Hematopoietic multipotent progenitor cell (in vitro differentiated cells): Measurements from ENCODE around the gene LDAH. TPM values are rescaled to one million over a fixed set of nuclear protein-coding genes. Genes with fewer than 3 reads are reported as not detected.
"Not testable (repeated sequence)": the region's sequence is repeated elsewhere in the genome, so short reads cannot be mapped to it uniquely, and the experiment has no call there.

Experiments
- DNase-seq, 3 donors: peaks; one replicate each; pipeline ENCODE4 v3.0.0-alpha.2; 2011 to 2015; ENCODE audit warnings: low read depth in 2 of 3, low spot score in 2 of 3
- total RNA-seq: library from RNA; depleted of rRNA; stranded (reverse); fragments of >200 nt; gene quantifications from one replicate; pipeline ENCODE4 v1.2.3, GENCODE V29; 2012

LDAH gene
- 13.7 TPM for total RNA-seq

DNA sequence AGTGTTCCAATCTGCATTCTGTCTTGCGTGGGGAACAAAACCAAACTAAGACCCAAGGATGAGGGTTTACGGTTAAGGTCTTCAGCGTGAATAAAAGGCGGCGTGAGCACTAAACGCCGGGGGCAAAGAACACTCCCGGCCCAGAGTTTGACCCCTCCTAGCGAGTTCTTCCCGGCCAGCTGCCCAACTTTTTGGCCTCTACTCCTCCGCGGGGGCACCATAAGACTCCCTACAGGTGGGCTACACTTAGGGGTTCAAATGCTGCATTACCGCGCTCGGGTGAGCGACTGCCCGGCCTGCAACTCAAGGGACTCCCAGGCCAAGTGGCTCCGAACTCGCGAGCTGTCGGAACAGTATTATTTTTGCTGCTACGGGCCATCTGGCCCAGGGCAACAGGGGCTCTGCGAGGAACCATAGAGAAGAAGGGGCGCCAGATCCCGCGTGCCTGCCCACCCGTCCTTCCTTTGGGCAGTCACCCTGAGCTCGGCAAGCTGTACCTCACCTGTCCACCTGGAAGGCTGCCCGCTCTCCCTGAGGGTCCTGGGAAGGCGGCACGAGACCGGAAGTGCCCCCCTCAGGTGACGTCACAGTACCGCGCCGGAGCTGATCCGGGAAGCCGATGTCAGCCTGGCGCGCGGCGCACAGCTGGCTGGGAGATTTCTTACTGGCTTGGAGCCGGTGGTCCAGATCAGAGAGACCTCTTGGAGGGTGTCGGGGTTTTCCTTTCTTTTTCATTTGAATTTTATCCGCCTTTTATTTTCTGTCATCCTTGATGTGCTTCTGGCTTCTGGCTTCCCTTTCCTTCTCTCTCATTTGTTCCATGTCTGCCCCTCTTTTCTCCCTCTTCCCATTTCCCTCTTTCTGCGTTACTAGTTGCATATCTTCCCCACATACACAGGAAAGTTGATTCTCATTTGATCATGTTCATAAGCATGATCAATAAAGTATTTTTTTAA is at the start of gene LDAH:
LDAH (minus strand) TSS at position 567 of the 956 bp plus-strand sequence. CDS start 21,638 bp downstream, outside the sequence.
- peak; percentile 62 to 90 (median 90) for DNase-seq

DNA sequence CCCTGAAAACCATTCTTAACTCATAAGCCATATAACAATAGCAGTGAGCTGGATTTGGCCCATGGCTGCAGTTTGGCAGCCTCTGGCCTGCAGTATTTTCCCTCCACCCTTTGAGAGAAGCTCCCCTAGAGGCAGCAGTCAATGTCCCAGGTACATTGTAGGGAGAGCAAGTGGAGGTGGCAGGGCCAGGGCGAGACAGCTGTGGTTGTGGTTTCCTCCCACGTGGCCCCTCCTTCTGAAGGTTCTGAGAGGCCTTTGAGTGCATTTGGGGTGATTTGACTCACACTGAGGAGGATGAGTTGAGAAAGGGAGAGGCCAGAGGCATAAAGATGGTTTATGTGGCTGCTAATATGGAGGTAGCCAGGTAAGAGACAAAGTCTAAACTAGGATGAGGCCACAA is 45.5 kb upstream of the LDAH start:
- no peak for DNase-seq

DNA sequence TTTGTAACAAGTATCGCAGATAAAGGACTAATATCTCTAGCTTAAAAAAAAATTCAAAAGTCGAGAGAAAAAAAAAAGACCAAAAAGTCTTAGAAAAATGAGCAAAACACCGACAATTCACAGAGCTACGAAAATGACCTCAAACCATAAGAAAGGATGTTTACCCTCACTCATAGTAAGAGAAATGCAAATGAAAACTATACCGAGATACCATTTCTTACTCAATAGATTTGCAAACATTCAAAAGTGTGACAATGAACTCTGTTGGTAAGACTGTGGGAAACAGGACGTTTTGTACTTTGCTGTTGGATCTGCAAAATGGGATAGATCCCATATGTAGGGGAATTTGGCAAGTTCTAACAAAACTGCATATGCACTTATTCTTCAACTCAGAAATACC is 39.9 kb upstream of the LDAH start:
- no peak for DNase-seq

DNA sequence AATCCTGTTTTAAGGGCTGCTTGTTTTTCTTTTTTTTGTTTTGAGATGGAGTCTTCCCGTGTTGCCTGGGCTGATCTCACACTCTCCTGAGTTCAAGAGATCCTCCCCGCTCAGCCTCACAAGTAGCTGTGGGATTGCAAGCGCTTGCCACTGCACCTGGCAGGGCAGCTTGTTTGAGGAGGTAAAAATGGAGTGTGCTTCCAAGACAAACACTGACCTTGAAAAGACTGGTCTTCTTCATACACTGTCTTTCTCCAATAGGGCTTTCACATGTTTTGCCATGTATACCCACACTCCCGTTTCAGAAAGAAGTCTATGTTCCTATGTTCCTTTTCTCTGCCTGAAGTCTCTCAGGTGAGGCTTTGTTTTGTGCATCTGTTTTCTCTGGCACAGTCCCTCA is 32.6 kb upstream of the LDAH start:
- DNase-seq, result no peak

DNA sequence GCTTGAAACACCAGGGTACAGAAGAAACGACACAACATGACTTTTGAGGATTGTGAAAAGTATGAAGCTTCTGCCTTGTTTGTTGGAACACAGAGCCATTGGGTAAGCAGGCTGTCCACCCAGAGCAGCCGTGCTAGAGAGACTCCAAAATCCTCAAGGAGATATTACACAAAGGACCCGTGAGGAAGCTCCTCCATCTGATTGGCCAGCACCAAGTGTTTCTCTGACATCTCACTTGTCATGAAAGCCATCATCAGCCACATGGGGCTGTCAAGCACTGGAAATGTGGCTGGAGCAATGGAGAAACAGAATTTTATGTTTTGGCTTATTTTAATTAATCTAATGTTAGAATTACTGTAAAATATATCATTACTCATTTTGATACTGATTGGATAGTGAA is 29.8 kb upstream of the LDAH start:
- no peak for DNase-seq

DNA sequence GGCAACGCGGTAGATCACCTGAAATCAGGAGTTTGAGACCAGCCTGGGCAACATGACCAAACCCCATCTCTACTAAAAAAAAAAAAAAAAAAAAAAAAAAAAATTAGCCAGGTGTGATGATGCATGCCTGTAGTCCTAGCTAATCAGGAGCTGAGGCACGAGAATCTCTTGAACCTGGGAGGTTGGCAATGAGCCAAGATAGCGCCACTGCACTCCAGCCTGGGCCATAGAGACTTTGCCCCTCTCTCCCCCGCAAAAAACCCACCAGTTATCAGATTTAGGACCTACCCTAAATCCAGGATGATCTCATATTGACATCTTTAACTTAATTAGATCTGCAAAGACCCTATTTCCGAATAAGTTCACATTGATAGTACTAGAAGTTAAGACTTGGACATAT is 29.2 kb upstream of the LDAH start:
- DNase-seq, result no peak

DNA sequence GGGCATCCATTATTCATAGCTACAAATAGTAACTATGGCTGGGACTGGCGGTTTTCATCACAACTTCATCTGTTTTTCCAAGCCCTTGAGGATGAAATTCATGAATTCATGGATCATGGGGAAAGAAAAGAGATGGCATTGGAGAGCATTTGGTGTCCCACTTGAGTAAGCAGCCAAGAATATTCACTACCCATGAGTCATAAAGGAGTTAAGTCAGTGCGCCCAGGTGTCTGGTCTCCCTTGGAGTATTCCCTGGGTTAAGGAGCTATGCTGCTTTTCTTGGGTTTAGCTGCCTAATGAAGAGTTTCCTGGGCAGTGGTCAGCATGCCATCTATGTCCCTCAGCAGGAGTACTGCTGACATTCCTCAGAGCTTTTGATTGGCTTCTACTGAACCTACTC is 21.3 kb upstream of the LDAH start:
- no peak for DNase-seq

DNA sequence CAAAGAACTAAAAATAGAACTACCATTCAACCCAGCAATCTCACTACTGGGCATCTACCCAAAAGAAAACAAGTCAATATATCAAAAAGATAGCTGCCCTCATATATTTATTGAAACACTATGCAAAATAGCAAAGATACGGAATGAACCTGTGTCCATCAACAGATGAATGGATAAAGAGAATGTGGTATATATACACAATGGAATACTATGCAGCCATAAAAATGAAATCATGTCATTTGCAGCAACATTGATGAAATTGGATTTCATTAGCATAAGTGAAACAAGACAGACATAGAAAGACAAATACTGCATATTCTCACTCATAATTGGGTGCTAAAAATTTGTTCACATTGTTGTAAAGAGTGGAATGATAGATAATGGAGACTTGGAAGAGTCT is 16.2 kb upstream of the LDAH start:
- DNase-seq, result no peak

DNA sequence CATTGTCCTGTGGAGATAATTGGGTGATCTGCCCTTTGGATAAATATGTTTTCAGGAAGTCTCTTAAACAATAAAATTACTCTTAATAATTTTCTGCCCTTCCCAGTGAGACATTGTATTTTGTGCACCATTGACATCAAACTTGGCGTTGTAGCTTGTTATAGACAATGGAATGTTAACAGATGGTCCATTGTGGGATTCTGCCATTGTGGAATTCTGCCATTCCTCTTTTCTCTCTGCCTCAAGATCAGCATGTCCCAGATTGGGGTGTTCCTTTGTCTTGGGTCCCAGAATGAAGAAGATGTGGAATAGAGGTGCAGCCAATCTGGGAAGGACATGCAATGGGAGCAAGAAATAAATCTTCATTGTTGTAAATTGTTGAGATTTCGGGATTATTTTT is 15.1 kb upstream of the LDAH start:
- no peak for DNase-seq

DNA sequence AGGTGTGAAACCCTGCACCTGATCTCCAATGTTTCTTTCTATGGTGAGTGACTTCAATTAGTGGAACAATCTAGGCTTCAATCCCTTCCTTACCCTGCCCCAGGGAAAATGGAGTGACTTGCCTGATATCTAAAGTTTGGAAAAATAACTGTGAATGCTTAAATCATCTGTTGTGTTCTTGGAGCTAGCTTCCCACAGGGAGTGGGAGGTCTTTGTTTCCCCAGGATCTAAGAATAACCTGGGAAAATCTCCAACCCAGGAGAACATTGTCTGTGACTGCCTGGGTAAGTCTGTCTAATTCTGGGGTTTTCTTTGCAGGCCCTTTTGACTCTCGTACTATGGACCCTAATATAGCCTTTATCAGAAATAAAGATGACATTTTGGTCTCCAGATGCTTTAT is 13.6 kb upstream of the LDAH start:
- DNase-seq, result no peak

DNA sequence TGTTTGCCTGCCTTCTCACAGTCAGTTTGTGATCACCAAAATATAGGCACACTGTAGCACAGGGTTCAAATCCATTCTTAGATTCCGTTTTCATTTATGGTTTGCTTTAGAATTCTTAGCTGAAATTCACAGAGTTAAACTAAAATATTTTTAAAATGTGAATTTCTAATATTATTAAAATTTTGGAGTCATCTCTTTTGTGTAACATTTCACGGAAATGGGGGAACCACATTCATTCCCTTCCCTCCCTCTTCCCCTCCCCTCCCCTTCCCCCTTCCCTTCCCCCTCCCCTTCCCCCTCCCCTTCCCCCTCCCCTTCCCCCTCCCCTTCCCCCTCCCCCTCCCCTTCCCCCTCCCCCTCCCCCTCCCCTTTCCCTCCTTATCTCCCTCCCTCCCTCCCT is 11.4 kb upstream of the LDAH start:
- DNase-seq, result no peak

DNA sequence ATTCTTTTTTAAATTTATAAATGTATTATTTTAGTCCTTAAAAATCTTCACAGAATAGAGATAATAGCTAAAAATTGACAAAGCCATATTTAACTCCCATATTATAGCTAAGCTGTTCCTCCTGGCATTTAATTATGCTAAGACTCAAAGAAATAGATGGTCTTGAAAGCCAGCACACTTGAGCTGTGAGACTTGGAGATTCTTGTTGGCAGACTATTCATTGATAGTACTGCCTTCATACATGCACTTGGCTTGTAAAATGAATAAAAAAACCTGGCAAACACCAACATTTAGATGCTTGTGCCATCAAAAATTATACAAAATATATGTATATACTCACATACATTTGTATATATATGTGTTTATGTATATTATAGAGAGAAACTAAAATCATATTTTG is 9.7 kb upstream of the LDAH start:
- no peak for DNase-seq

DNA sequence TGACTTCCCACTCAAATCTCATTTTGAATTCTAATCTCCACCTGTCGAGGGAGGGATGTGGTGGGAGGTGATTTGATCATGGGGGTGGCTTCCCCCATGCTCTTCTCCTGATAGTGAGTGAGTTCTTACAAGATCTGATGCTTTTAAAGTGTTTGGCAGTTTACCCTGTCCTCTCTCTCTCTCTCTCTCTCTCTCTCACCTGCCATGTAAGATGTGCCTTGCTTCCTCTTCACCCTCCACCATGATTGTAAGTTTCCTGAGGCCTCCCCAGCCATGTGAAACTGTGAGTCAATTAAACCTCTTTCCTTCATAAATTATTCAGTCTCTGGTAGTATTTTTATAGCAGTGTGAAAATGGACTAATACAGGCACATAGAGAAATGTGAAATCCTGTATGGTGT is 7.0 kb upstream of the LDAH start:
- DNase-seq, result no peak

DNA sequence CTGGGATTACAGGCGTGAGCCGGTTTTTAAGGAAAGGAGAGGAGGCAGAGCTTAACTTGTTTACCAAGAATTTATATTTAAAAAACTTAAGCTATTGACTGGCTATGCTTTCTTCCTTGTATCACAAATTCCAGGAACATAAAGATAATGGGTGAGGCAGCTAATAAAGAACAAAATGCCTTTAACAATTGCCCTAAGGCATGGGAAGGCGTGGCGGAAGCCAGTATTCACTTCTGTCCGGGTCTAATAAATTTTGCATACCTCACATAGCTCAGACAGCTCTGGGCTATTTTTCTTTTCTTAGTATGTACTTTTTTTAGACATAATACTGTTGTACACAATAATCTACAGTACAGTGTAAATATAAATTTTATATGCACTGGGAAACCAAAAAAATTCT is 1.0 kb upstream of the LDAH start:
- no peak for DNase-seq

DNA sequence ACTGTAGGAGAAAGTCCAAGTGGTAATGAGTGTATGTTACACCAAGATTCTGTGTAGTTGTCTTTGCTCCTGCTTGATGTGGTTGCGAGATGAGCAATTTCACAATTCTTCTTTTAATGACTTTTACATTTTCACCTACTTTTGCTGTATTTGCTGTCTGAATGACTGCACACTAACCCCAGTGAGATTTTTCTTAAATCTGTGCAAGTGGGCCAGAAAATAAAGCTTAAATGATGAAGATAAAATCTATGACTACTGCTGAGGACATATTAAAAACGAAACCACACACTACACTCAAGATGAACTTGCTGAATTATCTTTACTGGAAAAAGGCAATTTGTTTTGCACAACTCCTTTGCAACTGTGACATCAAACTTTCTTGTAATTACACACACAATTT is 4.1 kb downstream of the LDAH start:
- no peak for DNase-seq

DNA sequence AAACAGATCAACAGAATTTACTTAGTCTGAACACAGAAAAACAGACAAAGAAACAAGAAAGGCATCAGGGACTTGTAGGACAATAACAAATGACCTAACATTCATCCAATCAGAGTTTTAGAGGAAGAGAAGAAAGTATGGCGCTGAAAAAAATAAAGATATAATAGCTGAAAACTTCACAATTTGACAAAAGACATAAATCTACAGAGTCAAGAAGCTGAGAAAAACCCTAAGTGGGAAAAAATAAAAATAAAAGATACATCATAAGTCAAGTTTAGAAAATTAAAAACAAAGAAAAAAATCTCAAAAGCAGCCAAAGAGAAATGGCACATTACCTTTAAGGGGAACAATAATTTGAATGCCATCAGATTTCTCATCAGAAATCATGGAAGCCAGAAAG is 7.7 kb downstream of the LDAH start:
- DNase-seq, result no peak

DNA sequence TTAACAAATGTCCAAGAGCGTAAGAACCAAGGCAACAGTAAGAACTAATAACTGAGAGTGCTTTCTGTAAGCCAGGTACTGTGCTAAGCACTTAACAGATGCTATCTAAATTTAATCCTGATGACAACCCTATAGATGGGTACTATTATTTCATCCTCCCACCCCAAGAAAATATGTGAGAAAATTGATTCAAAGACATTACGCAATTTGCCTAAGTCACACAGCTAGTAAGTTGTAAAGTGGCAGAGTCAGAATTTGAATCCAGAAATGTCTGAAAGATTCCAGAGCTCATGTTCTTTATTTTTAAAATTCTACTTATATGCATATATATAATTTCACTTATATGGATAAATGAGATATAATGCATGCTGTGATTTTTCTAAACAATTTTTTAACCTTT is 10.1 kb downstream of the LDAH start:
- no peak for DNase-seq

DNA sequence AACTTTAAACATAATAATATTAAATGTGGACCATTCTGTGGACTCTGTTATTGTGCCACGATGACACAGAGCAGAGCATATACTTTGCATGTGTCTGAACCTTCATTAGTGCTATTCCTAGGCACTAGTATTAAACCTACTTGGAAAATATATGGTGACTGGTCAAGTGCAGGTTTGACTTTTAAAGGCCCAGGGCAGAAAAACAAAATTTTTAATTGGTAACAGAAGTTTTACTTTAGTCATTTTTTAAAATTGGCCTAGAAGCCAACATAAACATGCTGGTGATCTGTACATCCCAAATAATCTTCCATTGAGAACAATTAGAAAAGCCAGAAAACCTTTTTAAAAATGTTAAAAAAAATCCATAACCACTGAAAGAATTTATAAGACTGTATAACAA is 16.6 kb downstream of the LDAH start:
- DNase-seq, result no peak

DNA sequence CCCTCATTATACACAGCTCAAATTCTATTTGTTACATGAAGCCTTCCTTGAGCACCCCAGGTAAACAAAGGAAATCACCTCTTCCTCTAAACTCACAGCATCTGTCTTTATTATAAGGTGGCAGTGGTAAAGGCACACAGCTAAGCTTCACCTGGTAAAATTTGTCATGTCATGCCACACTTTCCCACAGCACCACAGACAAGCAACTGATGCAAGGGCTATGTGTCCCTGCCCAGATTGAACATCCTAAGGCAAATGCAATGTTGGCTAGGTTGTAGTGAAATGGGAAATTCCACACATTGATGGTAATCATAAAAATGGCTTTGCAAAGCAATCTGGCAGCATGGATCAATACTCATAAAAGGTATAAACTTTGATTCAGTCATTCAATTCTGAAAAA is 18.9 kb downstream of the LDAH start:
- DNase-seq, result no peak

DNA sequence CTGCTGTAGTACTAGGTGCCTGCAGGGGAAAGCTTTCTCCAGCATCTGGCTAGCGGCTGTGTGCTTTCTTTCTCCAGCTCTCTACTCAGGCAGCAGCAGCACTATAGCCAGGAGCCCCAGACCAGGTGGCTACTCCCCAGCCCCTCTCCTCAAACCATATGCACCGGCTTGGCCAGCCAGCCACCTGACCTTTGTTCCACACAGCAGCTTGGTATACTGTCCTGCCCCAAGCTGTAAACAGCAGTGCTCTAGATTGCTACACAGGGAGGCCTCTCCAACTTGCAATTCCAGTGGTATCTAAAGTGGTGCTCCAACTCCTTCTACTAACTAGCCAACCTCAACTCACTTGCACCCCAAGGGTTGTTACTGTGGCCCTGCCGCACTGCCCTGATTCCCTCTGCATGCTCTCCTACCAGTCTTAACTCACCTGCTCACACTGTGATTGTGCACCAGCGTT is 19.6 kb downstream of the LDAH start:
- DNase-seq, result no peak

DNA sequence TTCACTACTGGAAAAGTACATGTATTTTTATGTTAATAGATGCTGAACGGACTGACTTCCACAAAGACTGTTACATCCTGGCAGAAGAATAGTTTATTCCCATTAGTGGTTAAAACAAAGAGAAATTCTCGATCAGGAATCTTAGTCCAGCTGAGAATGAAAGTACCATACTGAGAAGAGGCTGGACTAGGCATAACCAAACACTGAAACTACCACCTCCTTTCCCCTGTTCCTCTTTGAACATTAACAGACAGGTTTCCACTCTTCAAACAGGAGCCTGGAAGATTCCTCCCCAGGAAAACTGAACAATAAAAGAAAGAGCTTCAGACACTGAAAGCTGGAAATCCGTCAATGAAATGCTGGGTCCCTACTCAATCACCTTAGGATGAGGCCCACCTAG is 25.8 kb downstream of the LDAH start:
- DNase-seq, result no peak

DNA sequence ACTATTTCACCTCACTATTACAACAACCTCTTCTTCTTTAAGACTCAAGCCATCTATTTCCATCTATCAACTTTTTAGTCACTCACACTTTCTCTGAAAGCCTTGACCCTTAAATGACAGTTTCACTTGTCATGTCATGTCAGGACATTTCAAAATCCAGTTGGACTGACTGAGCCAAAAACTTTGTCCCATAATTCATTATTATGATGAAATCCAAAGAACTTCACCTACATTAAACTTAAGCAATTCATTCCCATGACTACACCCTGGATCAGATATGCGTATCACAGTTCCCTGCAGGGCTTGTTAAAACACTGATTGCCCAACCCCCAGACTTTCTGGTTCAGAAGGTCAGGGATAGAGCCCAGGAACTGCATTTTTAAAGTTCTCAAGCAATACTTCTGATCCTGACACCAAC is 26.5 kb downstream of the LDAH start:
- DNase-seq, result no peak

DNA sequence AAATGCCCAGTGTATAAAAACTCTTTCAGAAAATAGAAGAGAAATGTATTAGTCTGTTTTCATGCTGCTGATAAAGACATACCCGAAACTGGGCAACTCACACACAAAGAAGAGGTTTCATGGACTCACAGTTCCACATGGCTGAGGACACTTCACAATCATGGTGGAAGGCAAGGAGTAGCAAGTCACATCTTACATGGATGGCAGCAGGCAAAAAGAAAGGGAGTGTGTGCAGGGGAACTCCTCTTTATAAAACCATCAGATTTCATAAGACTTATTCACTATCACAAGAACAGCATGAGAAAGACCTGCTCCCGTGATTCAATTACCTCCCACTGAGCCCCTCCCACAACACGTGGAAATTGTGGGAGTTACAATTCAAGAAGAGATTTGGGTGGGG is 29.0 kb downstream of the LDAH start:
- DNase-seq, result not testable (repeated sequence)
